Osteoblast (primary cell): ENCODE measurements around the gene VEGFC. TPM values are rescaled to one million over a fixed set of nuclear protein-coding genes. Genes with fewer than 3 reads are reported as not detected.
A peak's percentile ranks its signal among the peaks of the same experiment; 100 is the strongest.

Experiments
- DNase-seq: peaks from one replicate; pipeline ENCODE4 v3.0.0; 2011; ENCODE audit warnings: low spot score, mixed read lengths; ENCODE audit not compliant: insufficient read length; ENCODE audit errors: missing footprints
- H2AFZ ChIP-seq: 2 replicates; pipeline ENCODE4 v1.6.0; 2011; ENCODE audit warnings: mild to moderate bottlenecking, low read length
- H3K27ac ChIP-seq: 2 replicates; pipeline ENCODE4 v1.5.1; 2011; ENCODE audit warnings: mild to moderate bottlenecking, low read depth, low read length, moderate library complexity
- H3K27me3 ChIP-seq: 2 replicates; pipeline ENCODE4 v1.6.0; 2012; ENCODE audit warnings: mild to moderate bottlenecking, control low read depth, inconsistent platforms, low read length, moderate library complexity; ENCODE audit not compliant: insufficient read depth
- H3K36me3 ChIP-seq: 2 replicates; pipeline ENCODE4 v1.5.1; 2011; ENCODE audit warnings: mild to moderate bottlenecking, low read length, control low read depth, moderate library complexity; ENCODE audit not compliant: insufficient read depth
- H3K4me1 ChIP-seq: 2 replicates; pipeline ENCODE4 v1.5.1; 2011; ENCODE audit warnings: mild to moderate bottlenecking, low read length, control low read depth, moderate library complexity; ENCODE audit not compliant: insufficient read depth
- H3K4me2 ChIP-seq: 2 replicates; pipeline ENCODE4 v1.6.0; 2011; ENCODE audit warnings: mild to moderate bottlenecking, low read length; ENCODE audit not compliant: insufficient read depth
- H3K4me3 ChIP-seq: fragments of 200-600 bp; sonication (generic); 3 replicates; pipeline ENCODE4 v1.5.1; 2012; ENCODE audit warnings: mild to moderate bottlenecking, low read length, inconsistent platforms; ENCODE audit not compliant: insufficient read depth
- H3K79me2 ChIP-seq: 2 replicates; pipeline ENCODE4 v1.6.0; 2012; ENCODE audit warnings: mild to moderate bottlenecking, low read length, control low read depth, inconsistent platforms; ENCODE audit not compliant: insufficient read depth
- H3K9me3 ChIP-seq: 2 replicates; pipeline ENCODE4 v1.5.1; 2011; ENCODE audit warnings: low read depth, low read length, control low read depth
- H4K20me1 ChIP-seq: 2 replicates; pipeline ENCODE4 v1.6.0; 2012; ENCODE audit warnings: mild to moderate bottlenecking, low read length, control low read depth; ENCODE audit not compliant: insufficient read depth
- total RNA-seq: library from RNA; depleted of rRNA; stranded (reverse); fragments of >200 nt; gene quantifications from 2 replicates; pipeline ENCODE4 v1.2.3, GENCODE V29; 2012
- TF ChIP-seq, protein P1 (sequence below): IDR thresholded peaks from 2 replicates; pipeline ENCODE4 v1.5.1; 2011; ENCODE audit warnings: mild to moderate bottlenecking, low read depth, low read length, moderate library complexity; ENCODE audit errors: extremely low read depth

The VEGFC gene
- total RNA-seq, 1 donor: 55.4 TPM

GRCh38 chr4:176838601-176839433, 46.1 kb upstream of the VEGFC start:
- TF ChIP-seq, protein P1, sequence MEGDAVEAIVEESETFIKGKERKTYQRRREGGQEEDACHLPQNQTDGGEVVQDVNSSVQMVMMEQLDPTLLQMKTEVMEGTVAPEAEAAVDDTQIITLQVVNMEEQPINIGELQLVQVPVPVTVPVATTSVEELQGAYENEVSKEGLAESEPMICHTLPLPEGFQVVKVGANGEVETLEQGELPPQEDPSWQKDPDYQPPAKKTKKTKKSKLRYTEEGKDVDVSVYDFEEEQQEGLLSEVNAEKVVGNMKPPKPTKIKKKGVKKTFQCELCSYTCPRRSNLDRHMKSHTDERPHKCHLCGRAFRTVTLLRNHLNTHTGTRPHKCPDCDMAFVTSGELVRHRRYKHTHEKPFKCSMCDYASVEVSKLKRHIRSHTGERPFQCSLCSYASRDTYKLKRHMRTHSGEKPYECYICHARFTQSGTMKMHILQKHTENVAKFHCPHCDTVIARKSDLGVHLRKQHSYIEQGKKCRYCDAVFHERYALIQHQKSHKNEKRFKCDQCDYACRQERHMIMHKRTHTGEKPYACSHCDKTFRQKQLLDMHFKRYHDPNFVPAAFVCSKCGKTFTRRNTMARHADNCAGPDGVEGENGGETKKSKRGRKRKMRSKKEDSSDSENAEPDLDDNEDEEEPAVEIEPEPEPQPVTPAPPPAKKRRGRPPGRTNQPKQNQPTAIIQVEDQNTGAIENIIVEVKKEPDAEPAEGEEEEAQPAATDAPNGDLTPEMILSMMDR: no peak
- no peak overlapping the region for H3K4me3 ChIP-seq

GRCh38 chr4:176837169-176837895, 44.6 kb upstream of the VEGFC start:
- Histone ChIP-seq H3K79me2 (no peaks in the 10 kb centered on the region), H2AFZ (no peak overlapping the region), H3K9me3 (no peaks in the 10 kb centered on the region), H3K4me3 (no peak overlapping the region), H3K36me3 (no peaks in the 10 kb centered on the region), H3K4me1 (peaks cover 38% of the 10 kb centered on the region), H3K4me2 (no peak overlapping the region), H3K27ac (peak overlapping the region; percentile 14), H3K27me3 (no peaks in the 10 kb centered on the region), H4K20me1 (no peaks in the 10 kb centered on the region)
- TF ChIP-seq, protein P1: no peak
- peak; percentile 38 for DNase-seq

More at GRCh38 chr4:176838601-176839433, 46.1 kb upstream of the VEGFC start:
- Histone ChIP-seq H3K4me2 (peak overlapping the region; percentile 47), H4K20me1 (no peaks in the 10 kb centered on the region), H3K9me3 (no peaks in the 10 kb centered on the region), H3K4me1 (peaks cover 51% of the 10 kb centered on the region), H2AFZ (no peak overlapping the region), H3K36me3 (no peaks in the 10 kb centered on the region), H3K27me3 (no peaks in the 10 kb centered on the region), H3K27ac (peak overlapping the region; percentile 72), H3K79me2 (no peaks in the 10 kb centered on the region)
- no peak for DNase-seq

DNA sequence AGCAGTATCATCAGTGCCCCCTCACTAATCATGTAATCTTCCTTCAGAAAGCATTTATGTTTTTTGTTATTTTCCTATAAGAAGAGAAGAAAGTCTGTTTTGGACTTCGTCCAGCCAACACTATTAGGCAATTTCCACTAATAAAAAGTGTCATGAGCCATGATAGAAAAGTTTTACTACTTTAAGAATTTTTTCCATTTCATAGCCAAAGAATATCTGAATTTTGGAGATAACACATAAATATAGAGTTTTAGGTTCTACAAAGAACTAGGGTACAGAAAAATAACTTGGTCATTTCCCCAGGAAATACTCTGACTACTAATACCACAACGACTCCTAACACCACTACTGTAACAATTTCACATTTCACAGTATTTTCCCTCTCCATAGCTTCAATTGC, 41.8 kb upstream of the VEGFC start:
- DNase-seq: no peak
- H4K20me1 ChIP-seq: no peaks in the 10 kb centered on the region
- H3K9me3 ChIP-seq: no peaks in the 10 kb centered on the region
- no peak overlapping the region for H2AFZ ChIP-seq
- no peak overlapping the region for H3K27ac ChIP-seq
- H3K4me2 ChIP-seq: no peak overlapping the region
- H3K4me1 ChIP-seq: peaks cover 13% of the 10 kb centered on the region
- H3K36me3 ChIP-seq: no peaks in the 10 kb centered on the region
- no peak overlapping the region for H3K4me3 ChIP-seq
- H3K27me3 ChIP-seq: no peaks in the 10 kb centered on the region
- no peaks in the 10 kb centered on the region for H3K79me2 ChIP-seq
- TF ChIP-seq, protein P1: no peak
